GM19035 (cell line): Measurements from ENCODE around the gene XPC.

Source experiments
- ATAC-seq: cut with Tn5 transposase; IDR thresholded peaks from one replicate; pipeline ENCODE4 v1.9.1; 2021; ENCODE audit not compliant: unreplicated experiment

XPC gene

GRCh38 chr3:14148041-14148985 is 30.1 kb downstream of the XPC start:
- ATAC-seq, result no peak

GRCh38 chr3:14147617-14148016 is 30.8 kb downstream of the XPC start:
- ATAC-seq, result no peak

- ATAC-seq, result no peak
Measured at GRCh38 chr3:14147066-14147435, 31.4 kb downstream of the XPC start.

- no peak for ATAC-seq
Measured at GRCh38 chr3:14146381-14147065, 31.9 kb downstream of the XPC start.

GRCh38 chr3:14145670-14146380 is 32.6 kb downstream of the XPC start:
- no peak for ATAC-seq

- ATAC-seq, result no peak
Measured at GRCh38 chr3:14145236-14145635, 33.2 kb downstream of the XPC start.

GRCh38 chr3:14144423-14145075 is 33.9 kb downstream of the XPC start:
- peak; percentile 96 for ATAC-seq

- no peak for ATAC-seq
Measured at GRCh38 chr3:14143271-14144225, 34.9 kb downstream of the XPC start.

GRCh38 chr3:14142567-14143270 is 35.7 kb downstream of the XPC start:
- ATAC-seq, result no peak

GRCh38 chr3:14141602-14142341 is 36.6 kb downstream of the XPC start:
- ATAC-seq, result no peak

GRCh38 chr3:14141144-14141543 is 37.3 kb downstream of the XPC start:
- ATAC-seq, result no peak

- ATAC-seq, result no peak
Measured at GRCh38 chr3:14140668-14141067, 37.7 kb downstream of the XPC start.

- no peak for ATAC-seq
Measured at GRCh38 chr3:14139771-14140170, 38.6 kb downstream of the XPC start.

GRCh38 chr3:14138878-14139655 is 39.3 kb downstream of the XPC start:
- ATAC-seq, result no peak

GRCh38 chr3:14138109-14138877 is 40.1 kb downstream of the XPC start:
- no peak for ATAC-seq

- no peak for ATAC-seq
Measured at GRCh38 chr3:14137445-14137844, 41.0 kb downstream of the XPC start.

GRCh38 chr3:14137004-14137403 is 41.4 kb downstream of the XPC start:
- no peak for ATAC-seq
